GM12878 (cell line): ENCODE measurements around the gene ENOX2. TPM values are rescaled to one million over a fixed set of nuclear protein-coding genes. Genes with fewer than 3 reads are reported as not detected.

Source experiments
- ATAC-seq: fragments of 200-7000 bp; cut with Tn5 transposase; 3 replicates; pipeline ENCODE4 v1.9.1; 2020; ENCODE audit warnings: mild to moderate bottlenecking, moderate library complexity
- BruUV-seq: library from RNA; stranded (reverse); fragments of 400-500 nt; replicated peaks from 2 replicates; lab custom pipeline; 2021; lab: Mats Ljungman, UMichigan
- CTCF ChIA-PET: fragments of 300-600 bp; sonication (Branson Sonifier 250); formaldehyde crosslinking; extraction: SDS; loops from one replicate; lab custom pipeline; 2021; ENCODE audit warnings: inconsistent platforms; lab: Yijun Ruan, JAX
- POLR2A ChIA-PET: fragments of 350-600 bp; formaldehyde crosslinking; extraction: SDS; loops from one replicate; lab custom pipeline; 2021; ENCODE audit warnings: inconsistent platforms; lab: Charles Lee
- RAD21 ChIA-PET: fragments of 300-600 bp; sonication (Branson Sonifier 250); formaldehyde crosslinking; loops from one replicate; lab custom pipeline; 2023; ENCODE audit warnings: antibody characterized with exemption; ENCODE audit not compliant: unreplicated experiment; lab: Charles Lee
- SMC1A ChIA-PET: fragments of 300-600 bp; sonication (Branson Sonifier 250); formaldehyde crosslinking; loops from one replicate; lab custom pipeline; 2023; ENCODE audit not compliant: unreplicated experiment, uncharacterized antibody; lab: Charles Lee
- DNase-seq: peaks from one replicate; pipeline ENCODE4 v3.0.0-alpha.2; 2011; ENCODE audit warnings: low read depth, low spot score
- FAIRE-seq: peaks from 3 replicates; lab custom pipeline; 2011; peaks lifted over from hg19 to GRCh38; lab: Jason Lieb, UNC
- H2AFZ ChIP-seq: 2 replicates; pipeline ENCODE4 v1.6.0; 2011; ENCODE audit warnings: low read depth, low read length, control low read depth; ENCODE audit not compliant: control insufficient read depth
- H3K27ac ChIP-seq: 2 replicates; pipeline ENCODE4 v1.5.1; 2011; ENCODE audit warnings: control low read depth; ENCODE audit not compliant: control insufficient read depth, insufficient read depth
- H3K27me3 ChIP-seq, 2 experiments: replicated peaks in 1 of 2; 2 replicates each; pipeline versions ENCODE4 v1.6.0 to v1.6.1; 2011; ENCODE audit warnings: low read length in 1 of 2; ENCODE audit not compliant: control insufficient read depth in 2 of 2, insufficient read depth in 2 of 2
- H3K36me3 ChIP-seq, 2 experiments: 2 replicates each; pipeline ENCODE4 v1.5.1; 2011; ENCODE audit warnings: low read length in 1 of 2; ENCODE audit not compliant: control insufficient read depth in 2 of 2, insufficient read depth in 2 of 2
- H3K4me1 ChIP-seq: 2 replicates; pipeline ENCODE4 v1.6.1; 2011; ENCODE audit warnings: mild to moderate bottlenecking, low read length, moderate library complexity, mixed read lengths; ENCODE audit not compliant: control insufficient read depth, insufficient read depth
- H3K4me2 ChIP-seq: 2 replicates; pipeline ENCODE4 v1.6.0; 2011; ENCODE audit warnings: control low read depth; ENCODE audit not compliant: control insufficient read depth, insufficient read depth
- H3K4me3 ChIP-seq: fragments of 200-600 bp; sonication (generic); 2 replicates; pipeline ENCODE4 v1.5.1; 2016
- H3K79me2 ChIP-seq: 2 replicates; pipeline ENCODE4 v1.6.0; 2011; ENCODE audit warnings: low read length; ENCODE audit not compliant: control insufficient read depth, insufficient read depth
- H3K9ac ChIP-seq: 2 replicates; pipeline ENCODE4 v1.8.0; 2011; ENCODE audit warnings: low read length, control low read depth, mixed read lengths; ENCODE audit not compliant: control insufficient read depth, insufficient read depth
- H3K9me3 ChIP-seq: replicated peaks from 3 replicates; pipeline ENCODE4 v1.5.1; 2011; ENCODE audit warnings: mild to moderate bottlenecking, low read length; ENCODE audit not compliant: control insufficient read depth, insufficient read depth
- H4K20me1 ChIP-seq: 2 replicates; pipeline ENCODE4 v1.6.0; 2011; ENCODE audit not compliant: control insufficient read depth, insufficient read depth
- KDM1A ChIP-seq: fragments of 200-600 bp; sonication (generic); IDR thresholded peaks from 2 replicates; pipeline ENCODE4 v1.6.1; 2016; ENCODE audit warnings: borderline replicate concordance
- MTA3 ChIP-seq: IDR thresholded peaks from 2 replicates; pipeline ENCODE4 v1.6.1; 2012; ENCODE audit warnings: low read length, inconsistent platforms, borderline replicate concordance
- NFIC ChIP-seq: IDR thresholded peaks from 2 replicates; pipeline ENCODE4 v1.6.1; 2012; ENCODE audit warnings: low read depth, mild to moderate bottlenecking, inconsistent platforms, low read length, moderate library complexity
- RELA ChIP-seq: fragments of 450-650 bp; IDR thresholded peaks from 2 replicates; pipeline ENCODE4 v1.8.0; 2014; ENCODE audit warnings: borderline replicate concordance; ENCODE audit not compliant: partially characterized antibody
- TAF1 ChIP-seq: IDR thresholded peaks from 2 replicates; pipeline ENCODE4 v1.6.1; 2011; ENCODE audit warnings: mild to moderate bottlenecking, low read depth, low read length, borderline replicate concordance
- TCF3 ChIP-seq: IDR thresholded peaks from 2 replicates; pipeline ENCODE4 v1.6.1; 2012; ENCODE audit warnings: low read depth, mild to moderate bottlenecking, low read length, borderline replicate concordance; ENCODE audit not compliant: insufficient read depth
- USF2 ChIP-seq: IDR thresholded peaks from 2 replicates; pipeline ENCODE4 v1.6.1; 2011; ENCODE audit warnings: low read depth, low read length, improper control_type of control experiment, borderline replicate concordance
- ZBTB33 ChIP-seq: fragments of 450-650 bp; IDR thresholded peaks from 2 replicates; pipeline ENCODE4 v1.6.1; 2017; ENCODE audit warnings: mild to moderate bottlenecking
- WGBS: methylation state at CpG from one replicate; pipeline ENCODE4 v1.1.6; 2016; ENCODE audit warnings: low lambda C conversion rate; ENCODE audit not compliant: insufficient replicate concordance, insufficient coverage; ENCODE audit errors: missing lambda C conversion rate; 5-methylcytosine and 5-hydroxymethylcytosine counted together
- in situ Hi-C: fragments of 300-500 bp; cut with MboI; formaldehyde crosslinking; loops from 9 replicates; pipeline ENCODE4 v1.14.3; 2018; ENCODE audit warnings: mixed read lengths
- intact Hi-C: fragments of 100-400 bp; cut with micrococcal nuclease; formaldehyde crosslinking; loops from one replicate; pipeline ENCODE4 v1.14.2; 2022; ENCODE audit not compliant: unreplicated experiment
- polyA plus RNA-seq, 11 experiments: library from polyadenylated mRNA; depleted of rRNA in 4 of 11; unstranded in 6 of 11; stranded (reverse) in 5 of 11; fragments of >200 nt; fragmentation: Nextera tagmentation in 4 of 11; fragmentation: Illumina TruSeq in 1 of 11; extraction: Ambion mirVana in 4 of 11; extraction: Trizol in 1 of 11; gene quantifications; 1 replicate in 1 of 11; 2 replicates in 10 of 11; pipeline versions ENCODE4 v1.2.1 to v1.2.3, GENCODE V29; 2011 to 2016; ENCODE audit warnings: inconsistent platforms in 2 of 11, missing spikeins in 2 of 11, low read depth in 1 of 11
- total RNA-seq, 4 experiments: library from RNA; depleted of rRNA in 3 of 4; stranded (reverse); fragments of >200 nt in 3 of 4; fragmentation: Illumina TruSeq in 1 of 4; extraction: Trizol in 1 of 4; gene quantifications; 2 replicates each; pipeline versions ENCODE4 v1.2.1 to v1.2.3, GENCODE V29; 2013 to 2021

ENOX2 gene
- total and polyA plus RNA-seq, 10 of the 15 experiments (the other 5 are each of a cell fraction or from before 2014, with no cell fraction given): 3.2 to 13.0 (median 7.7) TPM

- FAIRE-seq (no peak), ATAC-seq (no peak), DNase-seq (no peak)
- Histone ChIP-seq H3K36me3 (no peaks in the 10 kb centered on the region), H4K20me1 (no peaks in the 10 kb centered on the region), H3K9me3 (no peaks in the 10 kb centered on the region), H3K4me3 (no peak overlapping the region), H3K27ac (no peak overlapping the region), H3K79me2 (no peaks in the 10 kb centered on the region), H2AFZ (no peak overlapping the region), H3K4me1 (no peaks in the 10 kb centered on the region), H3K9ac (no peak overlapping the region), H3K27me3 (no peaks in the 10 kb centered on the region), H3K4me2 (no peak overlapping the region)
- RAD21 ChIA-PET: no interaction called here
- CTCF ChIA-PET: interaction anchor here (0.6 kb wide), 1 partner anchor 336 kb away, joined by 3 read pairs; no protein-coding TSS in a partner anchor
- POLR2A ChIA-PET: no interaction called here
- BruUV-seq: no TSS peak
- SMC1A ChIA-PET: interaction anchor here (0.8 kb wide), 1 partner anchor 11 kb away, joined by 3 read pairs; no protein-coding TSS in a partner anchor
- in situ Hi-C loops (no loop called here), intact Hi-C loops (no loop called here)
- TF ChIP-seq ZBTB33 (no peak), NFIC (no peak), TCF3 (no peak), TAF1 (no peak), KDM1A (no peak), RELA (no peak), MTA3 (no peak), USF2 (no peak)
- WGBS: 48% methylated on average over 3 of the region's 3 CpGs
Observed at GRCh38 chrX:130665263-130665662, 237.7 kb downstream of the ENOX2 start.
